Progenitor cell of endocrine pancreas (in vitro differentiated cells): ENCODE results near the gene TCL1B. TPM values are rescaled to one million over a fixed set of nuclear protein-coding genes. Genes with fewer than 3 reads are reported as not detected.

ENCODE experiments used
- DNase-seq: peaks from one replicate; pipeline ENCODE4 v3.0.0; 2021; ENCODE audit warnings: low spot score; ENCODE audit not compliant: unreplicated experiment
- H3K27ac Mint-ChIP-seq: 2 replicates; pipeline ENCODE4 v1.8.0; 2021; ENCODE audit warnings: mild to moderate bottlenecking, moderate library complexity, mixed read lengths
- H3K27me3 Mint-ChIP-seq: 2 replicates; pipeline ENCODE4 v1.8.0; 2021; ENCODE audit warnings: mixed read lengths
- H3K36me3 Mint-ChIP-seq: 2 replicates; pipeline ENCODE4 v1.8.0; 2022; ENCODE audit warnings: mixed read lengths; ENCODE audit not compliant: insufficient read depth
- H3K4me1 Mint-ChIP-seq: 2 replicates; pipeline ENCODE4 v1.8.0; 2021; ENCODE audit warnings: low read depth, mixed read lengths
- H3K4me3 Mint-ChIP-seq: 2 replicates; pipeline ENCODE4 v1.8.0; 2021; ENCODE audit warnings: low read depth, mild to moderate bottlenecking, moderate library complexity, mixed read lengths
- H3K9me3 Mint-ChIP-seq: 2 replicates; pipeline ENCODE4 v1.8.0; 2021; ENCODE audit warnings: low read depth, mixed read lengths
- total RNA-seq: library from RNA; stranded (reverse); gene quantifications from 2 replicates; pipeline ENCODE4 v1.2.1, GENCODE V29; 2021
- TF ChIP-seq, protein P1 (sequence below): fragments of 200-600 bp; sonication (generic); IDR thresholded peaks from one replicate; pipeline ENCODE4 v1.5.0; 2021; ENCODE audit warnings: antibody characterized with exemption, mild to moderate bottlenecking; ENCODE audit not compliant: unreplicated experiment

The TCL1B gene
- total RNA-seq, 1 donor from 2014 or later: not detected

GRCh38 chr14:95651028-95651427 lies 35.2 kb upstream of the TCL1B start:
- Mint-ChIP-seq H3K27ac (no peak overlapping the region), H3K4me3 (no peak overlapping the region), H3K27me3 (no peaks in the 10 kb centered on the region), H3K4me1 (peaks cover 25% of the 10 kb centered on the region), H3K9me3 (no peaks in the 10 kb centered on the region), H3K36me3 (no peaks in the 10 kb centered on the region)
- no peak for DNase-seq
- TF ChIP-seq, protein P1, sequence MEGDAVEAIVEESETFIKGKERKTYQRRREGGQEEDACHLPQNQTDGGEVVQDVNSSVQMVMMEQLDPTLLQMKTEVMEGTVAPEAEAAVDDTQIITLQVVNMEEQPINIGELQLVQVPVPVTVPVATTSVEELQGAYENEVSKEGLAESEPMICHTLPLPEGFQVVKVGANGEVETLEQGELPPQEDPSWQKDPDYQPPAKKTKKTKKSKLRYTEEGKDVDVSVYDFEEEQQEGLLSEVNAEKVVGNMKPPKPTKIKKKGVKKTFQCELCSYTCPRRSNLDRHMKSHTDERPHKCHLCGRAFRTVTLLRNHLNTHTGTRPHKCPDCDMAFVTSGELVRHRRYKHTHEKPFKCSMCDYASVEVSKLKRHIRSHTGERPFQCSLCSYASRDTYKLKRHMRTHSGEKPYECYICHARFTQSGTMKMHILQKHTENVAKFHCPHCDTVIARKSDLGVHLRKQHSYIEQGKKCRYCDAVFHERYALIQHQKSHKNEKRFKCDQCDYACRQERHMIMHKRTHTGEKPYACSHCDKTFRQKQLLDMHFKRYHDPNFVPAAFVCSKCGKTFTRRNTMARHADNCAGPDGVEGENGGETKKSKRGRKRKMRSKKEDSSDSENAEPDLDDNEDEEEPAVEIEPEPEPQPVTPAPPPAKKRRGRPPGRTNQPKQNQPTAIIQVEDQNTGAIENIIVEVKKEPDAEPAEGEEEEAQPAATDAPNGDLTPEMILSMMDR: no peak

DNA sequence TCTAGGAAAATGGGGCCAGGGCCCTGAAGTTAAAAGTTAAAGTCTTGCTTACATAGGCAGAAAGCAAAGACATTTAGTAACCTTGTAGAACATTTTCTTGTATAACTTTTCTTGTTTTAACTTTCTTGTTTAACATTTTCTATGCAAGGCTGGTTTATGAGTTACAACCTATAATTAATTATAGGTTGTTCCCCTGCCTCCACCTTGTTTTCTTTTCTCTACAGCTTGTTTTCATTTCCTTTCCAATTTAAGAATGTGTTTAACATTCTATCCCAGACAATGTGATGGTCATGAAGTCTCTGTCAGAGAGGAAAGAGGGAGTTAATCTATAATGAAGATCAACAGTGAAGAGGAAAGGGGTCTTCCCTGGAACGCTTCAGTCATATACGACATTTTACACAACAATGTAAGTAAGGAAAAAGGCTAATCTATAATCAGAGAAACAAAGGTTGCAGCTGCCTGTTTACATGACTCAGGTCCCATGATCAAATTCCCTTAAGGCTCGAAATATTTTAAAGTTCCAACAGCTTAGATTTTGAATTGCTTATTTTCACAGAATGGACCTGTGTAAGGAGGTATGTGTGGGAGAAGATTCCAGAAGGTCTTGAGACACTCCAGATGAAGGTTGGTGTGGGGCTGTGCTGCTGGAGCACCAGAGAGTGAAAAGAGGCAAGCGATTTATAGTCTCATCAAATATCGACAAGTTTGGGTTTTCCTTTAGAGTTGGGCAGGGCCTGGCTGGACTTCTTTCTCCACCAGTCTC lies 34.2 kb upstream of the TCL1B start:
- Mint-ChIP-seq H3K36me3 (no peaks in the 10 kb centered on the region), H3K4me1 (peaks cover 24% of the 10 kb centered on the region), H3K9me3 (no peaks in the 10 kb centered on the region), H3K4me3 (no peak overlapping the region), H3K27me3 (no peaks in the 10 kb centered on the region), H3K27ac (peak overlapping the region; percentile 77)
- TF ChIP-seq, protein P1: no peak
- no peak for DNase-seq

DNA sequence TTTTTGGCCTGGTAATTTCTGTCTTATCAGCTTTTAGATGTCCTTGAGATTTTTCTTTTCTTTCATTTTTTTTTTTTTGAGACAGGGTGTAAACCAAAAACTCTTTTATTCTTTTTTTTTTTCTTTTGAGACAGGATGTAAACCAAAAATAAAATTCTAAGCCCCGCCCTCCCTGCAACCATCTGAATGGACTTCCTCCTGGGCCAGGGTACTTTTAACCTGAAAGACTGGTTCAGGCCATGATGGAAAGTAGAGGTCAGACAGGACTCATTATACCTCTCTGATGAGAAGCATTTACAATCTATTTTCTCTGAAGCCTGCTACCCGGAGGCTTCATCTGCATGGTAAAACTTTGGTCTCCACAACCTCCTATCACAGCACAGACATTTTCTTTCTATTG lies 33.5 kb upstream of the TCL1B start:
- Mint-ChIP-seq H3K36me3 (no peaks in the 10 kb centered on the region), H3K27ac (no peak overlapping the region), H3K4me1 (peaks cover 23% of the 10 kb centered on the region), H3K4me3 (no peak overlapping the region), H3K9me3 (no peaks in the 10 kb centered on the region), H3K27me3 (no peaks in the 10 kb centered on the region)
- no peak for DNase-seq
- TF ChIP-seq, protein P1: no peak

DNA sequence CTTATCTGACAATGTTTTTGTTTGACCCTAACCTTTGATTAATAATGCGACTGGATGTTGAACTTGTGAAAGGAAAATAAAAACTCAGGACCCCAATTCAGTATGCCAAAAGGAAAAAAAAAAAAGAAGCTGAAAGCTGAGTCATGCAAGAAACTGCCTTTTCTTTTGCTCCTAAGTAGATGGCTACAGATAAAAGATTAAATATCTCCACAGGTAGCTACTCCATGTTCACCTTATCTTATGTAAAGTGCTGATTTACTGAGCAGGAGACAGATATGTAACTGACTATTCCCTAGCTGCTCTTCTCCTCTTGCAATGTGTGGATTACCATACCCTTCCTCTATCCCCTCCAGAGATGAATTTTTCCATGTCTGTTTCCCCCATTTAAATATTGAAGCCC lies 30.8 kb upstream of the TCL1B start:
- H3K4me1 Mint-ChIP-seq: peaks cover 24% of the 10 kb centered on the region
- H3K27ac Mint-ChIP-seq: no peak overlapping the region
- no peaks in the 10 kb centered on the region for H3K9me3 Mint-ChIP-seq

GRCh38 chr14:95656634-95657033 lies 29.6 kb upstream of the TCL1B start:
- TF ChIP-seq, protein P1: no peak
- H3K4me1 Mint-ChIP-seq: peaks cover 34% of the 10 kb centered on the region
- no peak for DNase-seq
- H3K4me3 Mint-ChIP-seq: no peak overlapping the region
- H3K27me3 Mint-ChIP-seq: peaks cover 3% of the 10 kb centered on the region
- H3K27ac Mint-ChIP-seq: no peak overlapping the region
- no peaks in the 10 kb centered on the region for H3K9me3 Mint-ChIP-seq
- H3K36me3 Mint-ChIP-seq: no peaks in the 10 kb centered on the region

More for the DNA sequence above, 30.8 kb upstream of the TCL1B start:
- Mint-ChIP-seq H3K27me3 (peaks cover 3% of the 10 kb centered on the region), H3K36me3 (no peaks in the 10 kb centered on the region), H3K4me3 (no peak overlapping the region)
- DNase-seq: no peak
- TF ChIP-seq, protein P1: no peak
